ENCODE data around the gene ZNF804B. TPM values are rescaled to one million over a fixed set of nuclear protein-coding genes. Genes with fewer than 3 reads are reported as not detected.

ZNF804B gene
- total and polyA plus RNA-seq, 7 donors: 0.01 to 0.41 (median 0.32) TPM; not detected in 3

DNA sequence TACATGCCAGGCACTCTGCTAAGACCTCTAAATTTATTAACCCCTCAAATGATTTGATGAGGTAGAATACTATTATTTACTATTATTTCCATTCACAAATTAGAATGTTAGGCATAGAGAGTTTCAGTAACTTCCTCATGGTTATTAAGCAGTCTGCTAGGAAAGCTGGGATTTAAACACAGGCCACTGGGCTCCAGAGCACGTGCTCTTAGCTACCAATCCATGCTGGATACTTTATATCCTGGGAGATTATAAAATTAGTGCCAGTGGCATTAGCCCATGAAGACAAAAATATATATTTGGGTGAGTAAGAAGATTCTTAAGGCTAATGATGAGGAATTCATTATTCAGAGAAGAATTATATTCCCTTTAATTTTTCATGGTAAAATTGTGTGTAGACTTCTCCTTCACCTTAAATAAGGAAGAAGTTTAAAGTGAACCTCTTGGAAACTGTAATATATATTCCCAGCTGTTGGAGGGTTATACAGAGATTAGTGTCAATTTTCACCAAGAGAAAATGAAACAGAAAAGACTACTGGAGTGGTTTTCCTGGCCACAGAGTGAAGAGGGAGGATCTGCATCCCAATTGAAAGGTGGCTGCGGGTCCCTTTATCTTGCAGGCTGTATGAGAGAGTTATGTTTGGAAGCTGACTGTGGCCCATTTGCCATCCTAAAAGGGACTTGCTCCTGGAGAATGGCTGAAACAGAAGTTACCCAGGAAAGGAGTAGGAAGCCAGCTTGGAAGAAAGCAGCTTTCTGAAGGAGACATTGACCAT lies 370.3 kb downstream of the ZNF804B start:
- H3K27ac ChIP-seq: no peak overlapping the region
- DNase-seq: no peak
- intact Hi-C loops (cut with DNase I): loop anchor here (2.0 kb wide), 1 partner anchor 59 kb away; no protein-coding TSS in a partner anchor
- H3K4me1 ChIP-seq: no peaks in the 10 kb centered on the region
- no peaks in the 10 kb centered on the region for H3K9me3 ChIP-seq
- no peaks in the 10 kb centered on the region for H3K36me3 ChIP-seq
- no peaks in the 10 kb centered on the region for H3K27me3 ChIP-seq
- TF ChIP-seq POLR2AphosphoS5 (IDR thresholded peaks at IDR 0.05) (no peak), EP300 (IDR thresholded peaks at IDR 0.05) (no peak), POLR2A (IDR thresholded peaks at IDR 0.05) (no peak)
- TF ChIP-seq, protein P1, sequence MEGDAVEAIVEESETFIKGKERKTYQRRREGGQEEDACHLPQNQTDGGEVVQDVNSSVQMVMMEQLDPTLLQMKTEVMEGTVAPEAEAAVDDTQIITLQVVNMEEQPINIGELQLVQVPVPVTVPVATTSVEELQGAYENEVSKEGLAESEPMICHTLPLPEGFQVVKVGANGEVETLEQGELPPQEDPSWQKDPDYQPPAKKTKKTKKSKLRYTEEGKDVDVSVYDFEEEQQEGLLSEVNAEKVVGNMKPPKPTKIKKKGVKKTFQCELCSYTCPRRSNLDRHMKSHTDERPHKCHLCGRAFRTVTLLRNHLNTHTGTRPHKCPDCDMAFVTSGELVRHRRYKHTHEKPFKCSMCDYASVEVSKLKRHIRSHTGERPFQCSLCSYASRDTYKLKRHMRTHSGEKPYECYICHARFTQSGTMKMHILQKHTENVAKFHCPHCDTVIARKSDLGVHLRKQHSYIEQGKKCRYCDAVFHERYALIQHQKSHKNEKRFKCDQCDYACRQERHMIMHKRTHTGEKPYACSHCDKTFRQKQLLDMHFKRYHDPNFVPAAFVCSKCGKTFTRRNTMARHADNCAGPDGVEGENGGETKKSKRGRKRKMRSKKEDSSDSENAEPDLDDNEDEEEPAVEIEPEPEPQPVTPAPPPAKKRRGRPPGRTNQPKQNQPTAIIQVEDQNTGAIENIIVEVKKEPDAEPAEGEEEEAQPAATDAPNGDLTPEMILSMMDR (IDR thresholded peaks at IDR 0.05): no peak
- H3K4me3 ChIP-seq: no peak overlapping the region
- WGBS, 2 donors: 50 to 66% methylated on average over 2 of the region's 2 CpGs

DNA sequence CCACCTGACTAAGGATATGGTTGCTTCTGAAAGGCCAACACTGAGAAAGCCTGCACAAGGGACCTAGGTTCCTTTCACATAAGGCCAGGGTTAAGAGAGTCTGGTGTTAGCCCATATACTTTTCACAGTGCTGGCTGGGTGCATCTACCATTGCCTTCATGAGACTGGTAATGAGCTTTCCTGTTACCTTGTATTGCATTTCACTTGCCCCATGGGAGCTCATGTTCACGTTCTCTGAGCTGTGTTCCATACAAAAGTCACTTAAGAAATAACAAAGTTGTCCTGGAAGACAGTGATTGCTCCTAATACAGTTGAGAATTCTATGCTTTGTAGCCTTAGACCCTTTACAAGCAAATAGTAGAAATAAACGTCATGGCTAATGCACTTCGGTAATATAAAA lies 373.9 kb downstream of the ZNF804B start:
- TF ChIP-seq, protein P1 (IDR thresholded peaks at IDR 0.05): no peak
- TF ChIP-seq POLR2AphosphoS5 (IDR thresholded peaks at IDR 0.05) (no peak), POLR2A (IDR thresholded peaks at IDR 0.05) (no peak), EP300 (IDR thresholded peaks at IDR 0.05) (no peak)
- intact Hi-C loops (cut with DNase I): no loop called here
- no peaks in the 10 kb centered on the region for H3K9me3 ChIP-seq
- H3K4me3 ChIP-seq: no peak overlapping the region
- H3K27me3 ChIP-seq: no peaks in the 10 kb centered on the region
- DNase-seq: no peak
- H3K36me3 ChIP-seq: no peaks in the 10 kb centered on the region
- H3K27ac ChIP-seq: no peak overlapping the region
- no peaks in the 10 kb centered on the region for H3K4me1 ChIP-seq
- WGBS, 2 donors: 66 to 67% methylated on average over 3 of the region's 3 CpGs

DNA sequence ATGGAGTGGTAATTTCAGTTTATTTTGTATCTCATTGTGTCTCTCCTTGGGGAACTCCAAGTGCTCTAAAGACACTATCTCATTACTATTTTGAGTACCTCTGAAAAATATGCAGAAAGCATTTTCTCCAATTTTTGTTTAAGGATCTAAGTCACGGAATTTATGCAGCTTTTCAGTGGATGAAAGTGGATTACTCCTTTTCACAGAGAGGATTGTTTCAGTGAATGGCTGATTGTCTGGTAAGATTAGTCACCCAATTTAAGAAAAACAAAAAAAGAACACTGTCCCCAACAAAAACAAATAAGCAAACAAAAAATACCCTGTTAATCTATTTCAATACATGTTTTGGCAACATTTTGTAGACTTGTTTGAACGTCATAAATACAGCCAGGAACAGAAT lies 374.3 kb downstream of the ZNF804B start:
- no peak for DNase-seq
- WGBS, 2 donors: 55 to 65% methylated on average over 2 of the region's 2 CpGs
- intact Hi-C loops (cut with DNase I): no loop called here
- Histone ChIP-seq H3K27me3 (no peaks in the 10 kb centered on the region), H3K27ac (no peak overlapping the region), H3K4me3 (no peak overlapping the region), H3K36me3 (no peaks in the 10 kb centered on the region), H3K9me3 (no peaks in the 10 kb centered on the region), H3K4me1 (no peaks in the 10 kb centered on the region)
- no peak for TF ChIP-seq POLR2AphosphoS5 (IDR thresholded peaks at IDR 0.05)

DNA sequence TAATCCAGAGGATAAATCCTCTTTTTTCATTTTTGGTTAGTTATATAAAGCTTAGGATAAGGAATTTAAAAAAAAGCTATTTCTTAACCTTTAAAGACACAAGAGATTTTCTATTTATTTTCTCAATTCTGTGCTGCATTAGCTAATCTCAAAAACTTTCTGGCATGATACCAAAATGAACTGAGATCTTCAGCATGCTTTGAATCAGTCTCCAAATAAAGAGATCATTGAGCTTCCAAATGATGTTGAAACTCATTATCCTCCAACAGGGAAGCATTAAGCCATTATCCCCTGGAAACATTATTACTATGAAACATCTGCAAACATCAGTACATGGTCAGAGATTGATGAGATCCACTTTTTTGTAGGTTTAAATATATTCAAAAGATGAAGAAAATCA lies 386.3 kb downstream of the ZNF804B start:
- Histone ChIP-seq H3K4me3 (no peak overlapping the region), H3K9me3 (no peaks in the 10 kb centered on the region), H3K4me1 (no peaks in the 10 kb centered on the region), H3K27ac (no peak overlapping the region), H3K36me3 (no peaks in the 10 kb centered on the region), H3K27me3 (no peaks in the 10 kb centered on the region)
- TF ChIP-seq, protein P1 (IDR thresholded peaks at IDR 0.05): no peak
- TF ChIP-seq POLR2AphosphoS5 (IDR thresholded peaks at IDR 0.05) (no peak), POLR2A (IDR thresholded peaks at IDR 0.05) (no peak), EP300 (IDR thresholded peaks at IDR 0.05) (no peak)
- intact Hi-C loops (cut with DNase I): no loop called here
- DNase-seq: no peak

DNA sequence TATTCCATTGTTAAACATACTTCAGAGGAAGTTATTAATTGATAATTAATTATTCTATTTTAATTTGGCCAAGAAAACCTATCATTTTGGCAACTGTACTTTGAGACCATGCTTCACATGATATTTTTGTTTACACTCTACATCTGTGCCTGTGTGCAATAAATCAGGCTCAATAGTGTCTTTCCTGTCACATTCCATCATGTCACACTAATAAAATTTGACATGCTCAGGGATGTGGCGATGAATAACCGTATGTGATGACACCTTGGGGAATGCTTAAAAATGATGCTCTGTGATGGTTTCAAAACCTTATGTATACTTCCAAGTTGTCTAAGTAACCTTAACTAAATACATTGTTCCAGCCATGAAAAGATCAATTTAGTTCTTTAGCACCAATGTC lies 400.6 kb downstream of the ZNF804B start:
- H3K27ac ChIP-seq: no peak overlapping the region
- DNase-seq: no peak
- H3K9me3 ChIP-seq: no peaks in the 10 kb centered on the region
- TF ChIP-seq, protein P1 (IDR thresholded peaks at IDR 0.05): no peak
- TF ChIP-seq POLR2A (IDR thresholded peaks at IDR 0.05): no peak
- TF ChIP-seq POLR2AphosphoS5 (IDR thresholded peaks at IDR 0.05): no peak
- intact Hi-C loops (cut with DNase I): no loop called here
- 88 to 92% methylated on average over 2 of the region's 2 CpGs for WGBS, 2 donors
- H3K36me3 ChIP-seq: no peaks in the 10 kb centered on the region
- H3K27me3 ChIP-seq: no peaks in the 10 kb centered on the region
- H3K4me1 ChIP-seq: no peaks in the 10 kb centered on the region
- no peak overlapping the region for H3K4me3 ChIP-seq

Measured in sigmoid colon (tissue), 7 donors.